GM18505 (cell line): ENCODE results near the gene MYLK.
"Not testable (repeated sequence)": the region's sequence is repeated elsewhere in the genome, so short reads cannot be mapped to it uniquely, and the experiment has no call there.

Experiments used
- ATAC-seq: cut with Tn5 transposase; IDR thresholded peaks from one replicate; pipeline ENCODE4 v1.9.1; 2021; ENCODE audit not compliant: unreplicated experiment
- POLR2A ChIP-seq: IDR thresholded peaks from 4 replicates; pipeline ENCODE4 v1.6.1; 2011; ENCODE audit warnings: borderline replicate concordance; ENCODE audit not compliant: insufficient read depth, insufficient read length; ENCODE audit errors: extremely low read depth

MYLK gene

DNA sequence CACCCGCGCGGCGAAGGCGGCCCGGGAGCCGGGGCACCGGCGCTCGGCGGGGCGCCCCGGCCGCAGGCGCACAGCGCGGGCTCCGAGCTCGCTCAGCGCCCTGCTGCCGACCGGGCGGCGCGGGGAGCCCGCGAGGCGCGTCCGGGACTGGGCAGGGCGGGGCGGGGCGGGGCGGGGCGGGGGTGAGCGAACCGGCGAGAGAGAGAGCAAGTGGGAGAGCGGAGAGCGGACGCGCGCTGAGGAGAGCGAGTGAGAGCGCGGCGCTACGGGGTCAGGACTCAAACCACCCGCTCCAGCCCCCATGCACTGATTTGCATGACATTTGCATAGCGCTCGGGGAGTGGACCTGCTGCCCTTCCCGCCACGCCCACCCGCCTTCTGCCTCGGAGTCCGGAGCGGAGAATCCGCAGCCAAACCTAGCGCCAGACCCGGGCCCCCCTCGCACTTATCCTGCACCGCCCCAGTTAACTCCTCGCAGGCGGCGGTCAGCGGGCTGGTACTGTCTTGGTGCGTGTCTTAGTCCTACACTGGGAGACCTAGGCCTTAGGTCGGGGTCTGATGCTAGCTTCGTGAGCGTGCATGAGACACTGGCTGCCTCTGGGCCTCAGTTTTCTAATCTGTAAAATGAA lies at the start of gene MYLK:
Gene MYLK (minus strand): TSS at position 130 of the 629 bp plus-strand sequence. CDS start 90,491 bp downstream, outside the sequence.
- ATAC-seq, result peak; percentile 59
- no peak for TF ChIP-seq POLR2A

GRCh38 chr3:123930445-123930844 lies 46.3 kb upstream of the MYLK start:
- TF ChIP-seq POLR2A, result no peak
- no peak for ATAC-seq

- TF ChIP-seq POLR2A, result no peak
- ATAC-seq, result no peak
These were observed 45.2 kb upstream of the MYLK start for GRCh38 chr3:123929325-123929724.

- TF ChIP-seq POLR2A, result no peak
- ATAC-seq, result no peak
These were observed 42.3 kb upstream of the MYLK start for GRCh38 chr3:123926396-123926795.

DNA sequence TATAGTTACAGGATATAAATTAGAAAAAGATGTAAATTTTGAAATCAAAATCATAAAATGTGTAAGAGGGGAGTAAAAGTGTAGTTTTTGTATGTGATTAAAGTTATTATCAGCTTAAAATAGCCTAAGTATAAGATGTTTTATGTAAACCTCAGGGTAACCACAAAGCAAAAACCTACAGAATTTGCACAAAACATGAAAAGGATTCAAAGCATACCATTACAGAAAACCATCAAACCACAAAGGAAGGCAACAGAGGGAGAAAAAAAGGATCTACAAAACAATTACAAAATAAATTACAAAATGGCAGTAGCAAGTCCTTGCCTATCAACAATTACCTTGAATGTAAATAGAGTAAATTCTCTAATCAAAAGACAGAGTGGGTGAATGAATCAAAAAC lies 36.7 kb upstream of the MYLK start:
- TF ChIP-seq POLR2A, result no peak
- ATAC-seq, result no peak

DNA sequence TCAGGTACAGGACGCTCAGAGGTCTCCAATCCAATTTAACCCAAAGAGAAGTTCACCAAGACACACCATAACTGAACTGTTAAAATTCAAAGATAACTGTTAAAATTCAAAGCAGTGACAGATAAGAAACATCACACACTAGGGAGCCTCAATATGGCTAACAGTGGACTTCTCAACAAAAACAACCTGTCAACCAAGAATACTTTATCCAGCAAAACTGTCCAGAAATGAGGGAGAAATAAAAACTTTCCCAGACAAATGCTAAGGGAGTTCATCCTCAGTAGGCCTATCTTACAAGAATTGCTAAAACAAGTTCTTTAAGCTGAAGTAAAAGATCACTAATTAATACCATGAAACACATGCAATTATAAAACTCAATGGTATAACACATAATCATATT lies 36.3 kb upstream of the MYLK start:
- no peak for TF ChIP-seq POLR2A
- no peak for ATAC-seq

DNA sequence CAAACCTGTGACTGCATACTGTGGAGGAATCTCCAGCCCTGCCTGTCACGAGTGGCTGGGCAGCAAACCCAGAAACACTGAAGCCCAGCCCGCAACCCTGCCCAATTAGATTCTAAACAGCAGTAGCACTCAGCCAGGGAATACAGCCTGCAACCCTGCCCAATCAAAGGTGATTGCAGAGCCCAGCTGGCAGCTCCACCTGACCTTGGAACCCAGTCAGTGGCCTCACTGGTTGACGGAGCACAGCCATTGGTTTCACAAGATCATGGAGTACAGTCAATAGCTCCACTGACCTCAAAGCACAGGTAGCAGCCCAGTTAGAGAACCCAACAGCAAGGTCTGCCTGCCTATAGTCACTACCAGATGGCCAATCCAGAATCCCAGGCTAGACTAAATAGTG lies 35.2 kb upstream of the MYLK start:
- TF ChIP-seq POLR2A, result no peak
- ATAC-seq, result no peak

DNA sequence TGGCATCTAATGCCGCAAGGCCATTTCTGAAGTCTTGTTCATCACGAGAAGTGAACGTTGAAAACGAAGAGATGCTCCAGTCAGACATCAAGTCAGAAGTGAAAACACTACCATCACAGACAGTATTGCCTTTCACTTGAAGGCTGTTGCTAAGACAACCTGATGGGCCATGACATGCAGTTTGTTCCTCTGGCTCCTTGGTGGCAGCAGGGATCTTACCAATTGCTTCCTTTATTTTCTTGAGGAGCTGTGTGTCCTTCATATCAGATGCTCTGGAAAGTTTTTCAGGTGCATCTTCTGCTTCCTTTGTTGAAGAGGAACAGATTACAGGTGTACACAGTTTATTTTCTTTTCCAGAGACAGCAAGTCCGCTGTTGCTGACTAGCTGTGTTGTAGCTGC lies 30.7 kb upstream of the MYLK start:
- TF ChIP-seq POLR2A, result no peak
- ATAC-seq, result no peak

- no peak for ATAC-seq
- TF ChIP-seq POLR2A, result no peak
These were observed 25.7 kb upstream of the MYLK start for GRCh38 chr3:123909785-123910184.

DNA sequence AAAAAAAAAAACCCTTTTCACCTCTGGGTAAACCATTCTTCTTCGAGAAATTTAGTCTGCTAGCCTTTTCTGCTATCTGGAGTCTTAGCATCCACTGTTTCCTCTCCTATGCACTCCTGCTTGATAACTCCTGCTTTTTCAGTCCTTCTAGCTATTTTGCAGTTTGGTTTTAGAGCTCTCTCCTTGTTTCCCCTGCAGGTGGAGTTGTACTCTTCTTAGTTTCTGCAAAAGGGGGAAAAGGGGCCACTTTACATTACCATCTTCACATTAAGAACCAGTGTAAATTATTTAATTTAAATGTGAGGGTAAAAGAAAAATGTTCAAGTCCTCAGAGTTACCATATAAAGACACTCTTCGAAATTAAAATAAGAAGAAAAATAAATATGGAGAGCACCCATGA lies 23.6 kb upstream of the MYLK start:
- no peak for TF ChIP-seq POLR2A
- ATAC-seq, result no peak

DNA sequence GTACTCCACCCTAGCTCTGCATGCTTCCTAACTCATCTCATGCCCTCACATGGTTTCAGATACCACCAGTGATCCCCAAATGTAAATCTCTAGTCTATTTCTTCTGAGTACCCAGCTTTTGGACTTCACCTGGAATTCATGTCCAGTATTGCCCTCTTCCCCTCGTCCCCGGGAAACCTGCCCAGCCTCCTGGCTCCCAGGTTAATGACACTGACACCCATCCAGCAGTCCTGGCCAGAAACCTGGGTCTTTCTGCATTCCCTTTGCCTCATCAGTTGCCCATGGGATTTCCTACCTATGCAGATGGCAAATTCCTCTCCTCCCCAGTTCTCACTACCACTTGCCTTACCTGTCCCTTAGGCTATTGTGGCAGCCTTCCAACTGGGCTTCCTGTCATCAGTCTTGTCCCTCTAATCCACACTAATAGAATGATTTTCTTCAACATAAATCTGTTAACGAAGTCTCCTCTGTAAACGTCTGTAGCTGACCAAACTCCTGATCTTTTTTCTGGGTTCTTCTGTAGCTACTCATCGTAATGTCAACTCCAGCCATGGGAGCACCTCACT lies 15.3 kb upstream of the MYLK start:
- no peak for ATAC-seq
- TF ChIP-seq POLR2A, result no peak

- ATAC-seq, result no peak
- no peak for TF ChIP-seq POLR2A
These were observed 8.9 kb upstream of the MYLK start for GRCh38 chr3:123893012-123893411.

DNA sequence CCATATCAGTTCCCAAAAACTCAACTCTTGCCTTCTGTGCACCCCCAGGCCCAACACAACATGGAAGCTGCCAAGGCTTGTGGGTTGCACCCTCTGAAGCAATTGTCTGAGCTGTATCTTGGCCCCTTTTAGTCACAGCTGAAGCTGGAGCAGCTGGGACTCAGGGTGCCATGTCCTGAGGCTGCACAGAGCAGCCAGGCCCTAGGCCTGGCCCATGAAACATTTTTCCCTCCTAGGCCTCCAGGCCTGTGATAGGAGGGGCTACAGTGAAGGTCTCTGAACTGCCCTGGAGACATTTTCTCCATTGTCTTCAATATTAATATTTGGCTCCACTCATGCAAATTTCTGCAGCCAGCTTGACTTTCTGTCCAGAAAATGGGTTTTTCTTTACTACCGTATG lies 8.1 kb upstream of the MYLK start:
- no peak for ATAC-seq
- no peak for TF ChIP-seq POLR2A

- ATAC-seq, result not testable (repeated sequence)
These were observed 6.9 kb upstream of the MYLK start for GRCh38 chr3:123890991-123891390.

DNA sequence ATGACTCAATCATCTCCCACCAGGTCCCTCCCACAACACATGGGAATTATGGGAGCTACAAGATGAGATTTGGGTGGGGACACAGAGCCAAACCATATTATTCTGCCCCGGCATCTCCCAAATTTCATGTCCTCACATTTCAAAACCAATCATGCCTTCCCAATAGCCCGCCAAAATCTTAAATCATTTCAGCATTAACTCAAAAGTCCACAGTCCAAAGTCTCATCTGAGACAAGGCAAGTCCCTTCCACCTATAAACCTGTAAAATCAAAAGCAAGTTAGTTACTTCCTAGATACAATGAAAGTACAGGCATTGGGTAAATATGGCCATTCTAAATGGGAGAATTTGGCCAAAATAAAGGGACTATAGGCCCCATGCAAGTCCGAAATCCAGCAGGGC lies 6.0 kb upstream of the MYLK start:
- not testable (repeated sequence) for ATAC-seq
